Body of pancreas (tissue), 4 donors: Measurements from ENCODE around the gene APPBP2. TPM values are rescaled to one million over a fixed set of nuclear protein-coding genes. Genes with fewer than 3 reads are reported as not detected.
A peak's percentile ranks its signal among the peaks of the same experiment; 100 is the strongest.

Experiments
- ATAC-seq: fragments of 150-250 bp; one replicate; pipeline ENCODE4 v1.9.1; 2016
- DNase-seq, 4 donors: peaks; one replicate each; pipeline ENCODE4 v3.0.0-alpha.2; 2019
- H3K27ac ChIP-seq, 4 donors: fragments of 200-600 bp; sonication (generic); 1 replicate in 3 of 4; 2 replicates in 1 of 4; pipeline versions ENCODE4 v1.5.1 to v1.6.1; 2016 to 2019; ENCODE audit warnings: mild to moderate bottlenecking in 1 of 4, mixed read lengths in 1 of 4, moderate library complexity in 1 of 4
- H3K27me3 ChIP-seq, 2 donors: fragments of 200-600 bp; sonication (generic); one replicate each; pipeline ENCODE4 v1.6.0; 2016; ENCODE audit warnings: mild to moderate bottlenecking in 1 of 2
- H3K36me3 ChIP-seq, 2 donors: fragments of 200-600 bp; sonication (generic); replicated peaks in 1 of 2; 2 replicates each; pipeline ENCODE4 v1.5.1; 2016; ENCODE audit warnings: low read depth in 2 of 2; ENCODE audit not compliant: insufficient read depth in 1 of 2
- H3K4me1 ChIP-seq: fragments of 200-600 bp; sonication (generic); one replicate; pipeline ENCODE4 v1.6.0; 2016
- H3K4me3 ChIP-seq, 2 donors: fragments of 200-600 bp; sonication (generic); 1 replicate in 1 of 2; 2 replicates in 1 of 2; pipeline ENCODE4 v1.5.1; 2016 to 2019
- H3K9me3 ChIP-seq, 3 donors: fragments of 200-600 bp; sonication (generic); 1 replicate in 2 of 3; 2 replicates in 1 of 3; pipeline ENCODE4 v1.5.1; 2016
- CTCF ChIP-seq, 7 experiments: fragments of 450-650 bp in 4 of 7; fragments of 200-600 bp in 3 of 7; sonication (generic) in 3 of 7; IDR thresholded peaks; one replicate each; pipeline ENCODE4 v1.5.1; 2016 to 2019; ENCODE audit warnings: antibody characterized with exemption in 7 of 7
- POLR2A ChIP-seq, 3 donors: fragments of 450-650 bp; IDR thresholded peaks; one replicate each; pipeline ENCODE4 v1.6.1; 2016; ENCODE audit warnings: antibody characterized with exemption in 3 of 3, mild to moderate bottlenecking in 2 of 3
- WGBS, 2 donors: methylation state at CpG; one replicate each; pipeline ENCODE4 v1.1.5; 2017; 5-methylcytosine and 5-hydroxymethylcytosine counted together
- intact Hi-C: fragments of 100-400 bp; cut with DNase I; formaldehyde crosslinking; loops from one replicate; pipeline ENCODE4 v1.15.1; 2023
- total RNA-seq, 2 donors: library from RNA; depleted of rRNA; stranded (reverse); fragments of >200 nt; gene quantifications; one replicate each; pipeline ENCODE4 v1.1.0, GENCODE V29; 2016

Gene APPBP2
- total RNA-seq, 2 donors from 2014 or later, result 10.9 to 15.3 TPM

DNA sequence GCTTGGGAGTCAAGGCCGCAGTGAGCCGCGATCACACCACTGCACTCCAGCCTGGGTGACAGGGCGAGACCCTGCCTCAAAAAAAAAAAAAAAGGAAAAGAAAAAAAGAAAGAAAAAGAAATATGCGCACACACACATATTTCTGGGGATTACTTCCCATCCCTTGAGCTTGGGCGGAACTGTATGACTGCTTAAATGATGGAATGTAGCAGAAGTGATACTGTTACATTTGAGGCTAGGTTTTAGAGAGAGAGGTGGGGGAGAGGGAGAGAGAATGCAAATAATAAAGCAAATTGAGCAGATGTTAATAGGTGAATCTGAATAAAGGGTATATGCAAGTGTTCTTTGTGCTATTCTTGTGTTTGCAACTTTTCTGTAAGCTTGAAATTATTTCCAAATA lies 122.1 kb downstream of the APPBP2 start:
- no peak overlapping the region for H3K4me3 ChIP-seq
- DNase-seq (no peak), ATAC-seq (no peak)
- no peaks in the 10 kb centered on the region for H3K27me3 ChIP-seq
- intact Hi-C loops, result no loop called here
- H3K27ac ChIP-seq, result no peak overlapping the region
- no peaks in the 10 kb centered on the region for H3K36me3 ChIP-seq
- no peaks in the 10 kb centered on the region for H3K9me3 ChIP-seq
- TF ChIP-seq POLR2A (IDR thresholded peaks at IDR 0.05) (no peak), CTCF (IDR thresholded peaks at IDR 0.05) (no peak)
- WGBS, 2 donors, result 87 to 95% methylated on average over 6 of the region's 6 CpGs
- H3K4me1 ChIP-seq, result no peaks in the 10 kb centered on the region

DNA sequence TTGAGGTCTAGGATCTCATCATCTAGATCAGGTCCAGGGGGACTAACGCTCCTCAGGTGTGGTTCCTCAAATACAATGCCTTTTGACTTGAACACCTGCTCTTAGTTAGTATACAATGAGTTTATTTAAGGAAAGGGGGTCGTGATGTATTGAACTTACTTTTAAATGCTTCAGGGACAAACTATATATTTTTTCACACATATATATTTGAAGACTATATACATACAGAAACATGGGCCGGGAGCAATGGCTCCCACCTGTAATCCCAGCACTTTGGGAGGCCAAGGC lies 122.6 kb downstream of the APPBP2 start:
- Histone ChIP-seq H3K27me3 (no peaks in the 10 kb centered on the region), H3K27ac (no peak overlapping the region), H3K4me1 (no peaks in the 10 kb centered on the region), H3K4me3 (no peak overlapping the region), H3K9me3 (no peaks in the 10 kb centered on the region), H3K36me3 (no peaks in the 10 kb centered on the region)
- intact Hi-C loops, result no loop called here
- DNase-seq, result no peak
- WGBS, 2 donors, result 73 to 74% methylated on average over 3 of the region's 3 CpGs
- no peak for ATAC-seq
- no peak for TF ChIP-seq POLR2A (IDR thresholded peaks at IDR 0.05)
- TF ChIP-seq CTCF (IDR thresholded peaks at IDR 0.05), result no peak

- ATAC-seq (no peak), DNase-seq (no peak)
- Histone ChIP-seq H3K27ac (no peak overlapping the region), H3K27me3 (no peaks in the 10 kb centered on the region), H3K4me3 (no peak overlapping the region), H3K9me3 (no peaks in the 10 kb centered on the region), H3K4me1 (no peaks in the 10 kb centered on the region), H3K36me3 (no peaks in the 10 kb centered on the region)
- TF ChIP-seq CTCF (IDR thresholded peaks at IDR 0.05), result no peak
- TF ChIP-seq POLR2A (IDR thresholded peaks at IDR 0.05), result no peak
- intact Hi-C loops, result no loop called here
These were observed 124.2 kb downstream of the APPBP2 start for GRCh38 chr17:60401819-60402218.

- Histone ChIP-seq H3K27me3 (no peaks in the 10 kb centered on the region), H3K27ac (peak overlapping the region in 1 of 4 donors; percentile 52), H3K4me1 (no peaks in the 10 kb centered on the region), H3K9me3 (no peaks in the 10 kb centered on the region), H3K4me3 (no peak overlapping the region), H3K36me3 (no peaks in the 10 kb centered on the region)
- DNase-seq (peak in 1 of 4 donors; percentile 22), ATAC-seq (no peak)
- 65 to 87% methylated on average over 3 of the region's 3 CpGs for WGBS, 2 donors
- TF ChIP-seq CTCF (IDR thresholded peaks at IDR 0.05) (no peak), POLR2A (IDR thresholded peaks at IDR 0.05) (no peak)
- intact Hi-C loops, result no loop called here
These were observed 127.6 kb downstream of the APPBP2 start for GRCh38 chr17:60398227-60398959.

DNA sequence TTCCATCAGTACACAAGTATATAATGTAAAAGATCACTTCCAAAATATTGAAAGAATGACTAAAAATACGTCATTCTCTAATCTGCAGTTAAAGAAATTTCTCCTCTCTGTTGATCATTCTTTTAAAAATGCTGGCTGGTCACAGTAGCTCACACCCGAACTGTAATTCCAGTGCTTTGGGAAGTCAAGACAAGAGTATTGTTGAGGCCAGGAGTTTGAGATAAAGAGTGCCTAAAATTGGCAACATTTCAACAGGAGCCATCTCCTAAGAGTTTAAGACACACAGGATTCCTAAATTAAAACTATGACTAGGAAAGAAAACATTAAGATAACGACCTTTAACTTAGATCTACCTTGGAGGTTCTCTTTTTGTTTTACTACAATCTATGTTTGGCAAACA lies 129.6 kb downstream of the APPBP2 start:
- H3K4me3 ChIP-seq, result no peak overlapping the region

More for the DNA sequence above, 129.6 kb downstream of the APPBP2 start:
- intact Hi-C loops, result no loop called here
- no peak for TF ChIP-seq CTCF (IDR thresholded peaks at IDR 0.05)
- no peak for TF ChIP-seq POLR2A (IDR thresholded peaks at IDR 0.05)
- H3K4me1 ChIP-seq, result no peaks in the 10 kb centered on the region
- 65 to 68% methylated on average over 3 of the region's 3 CpGs for WGBS, 2 donors
- H3K27ac ChIP-seq, result no peak overlapping the region
- no peaks in the 10 kb centered on the region for H3K27me3 ChIP-seq
- DNase-seq, result no peak
- H3K36me3 ChIP-seq, result no peaks in the 10 kb centered on the region
- no peaks in the 10 kb centered on the region for H3K9me3 ChIP-seq
- no peak for ATAC-seq
